MM.1S (cell line): Measurements from ENCODE around the gene SRSF6.

Experiments
- DNase-seq: peaks from one replicate; pipeline ENCODE4 v3.0.0-alpha.2; 2015
- H2AFZ ChIP-seq: fragments of 300-600 bp; sonication (generic); 2 replicates; pipeline ENCODE4 v1.6.0; 2016; ENCODE audit warnings: antibody characterized with exemption, low read length
- H3F3A ChIP-seq: fragments of 300-600 bp; sonication (generic); 2 replicates; pipeline ENCODE4 v1.6.1; 2016; ENCODE audit warnings: mild to moderate bottlenecking, antibody characterized with exemption, low read length, moderate library complexity, mixed read lengths; ENCODE audit not compliant: insufficient read depth
- H3K27ac ChIP-seq: fragments of 300-600 bp; sonication (generic); 2 replicates; pipeline ENCODE4 v1.5.1; 2016; ENCODE audit warnings: mild to moderate bottlenecking, low read length
- H3K27me3 ChIP-seq: fragments of 300-600 bp; sonication (generic); replicated peaks from 2 replicates; pipeline ENCODE4 v1.6.0; 2016; ENCODE audit warnings: low read length; ENCODE audit not compliant: insufficient read depth
- H3K36me3 ChIP-seq: fragments of 300-600 bp; sonication (generic); replicated peaks from 2 replicates; pipeline ENCODE4 v1.6.1; 2016; ENCODE audit warnings: mild to moderate bottlenecking, low read length, mixed read lengths; ENCODE audit not compliant: insufficient read depth
- H3K4me1 ChIP-seq: fragments of 300-600 bp; sonication (generic); 2 replicates; pipeline ENCODE4 v1.6.1; 2016; ENCODE audit warnings: low read length, mixed read lengths
- H3K4me2 ChIP-seq: fragments of 300-600 bp; sonication (generic); 2 replicates; pipeline ENCODE4 v1.6.0; 2016; ENCODE audit warnings: low read depth, low read length
- H3K4me3 ChIP-seq: fragments of 300-600 bp; sonication (generic); 2 replicates; pipeline ENCODE4 v1.5.1; 2016; ENCODE audit warnings: low read length, mixed read lengths
- H3K79me2 ChIP-seq: fragments of 300-600 bp; sonication (generic); 2 replicates; pipeline ENCODE4 v1.6.1; 2016; ENCODE audit warnings: mixed run types, low read length, mixed read lengths
- H3K9ac ChIP-seq: fragments of 300-600 bp; sonication (generic); 2 replicates; pipeline ENCODE4 v1.6.1; 2016; ENCODE audit warnings: low read length, mixed read lengths
- H3K9me2 ChIP-seq: fragments of 300-600 bp; sonication (generic); replicated peaks from 2 replicates; pipeline ENCODE4 v1.6.1; 2016; ENCODE audit warnings: mild to moderate bottlenecking, low read length, mixed read lengths; ENCODE audit not compliant: insufficient read depth
- H3K9me3 ChIP-seq: fragments of 300-600 bp; sonication (generic); replicated peaks from 2 replicates; pipeline ENCODE4 v1.6.1; 2016; ENCODE audit warnings: mild to moderate bottlenecking, low read length, mixed read lengths; ENCODE audit not compliant: insufficient read depth
- H4K20me1 ChIP-seq: fragments of 300-600 bp; sonication (generic); 2 replicates; pipeline ENCODE4 v1.6.1; 2016; ENCODE audit warnings: mild to moderate bottlenecking, low read length, moderate library complexity, mixed read lengths; ENCODE audit not compliant: insufficient read depth
- EZH2 ChIP-seq: fragments of 300-600 bp; sonication (generic); optimal IDR thresholded peaks from 2 replicates; pipeline ENCODE3; 2017; ENCODE audit warnings: low read depth, mild to moderate bottlenecking, antibody characterized with exemption, low read length, mixed read lengths
- EZH2phosphoT487 ChIP-seq: fragments of 300-600 bp; sonication (generic); IDR thresholded peaks from 2 replicates; pipeline ENCODE4 v1.6.1; 2018; ENCODE audit warnings: antibody characterized with exemption, low read length
- TF ChIP-seq, protein P1 (sequence below): fragments of 300-600 bp; sonication (generic); IDR thresholded peaks from 2 replicates; pipeline ENCODE4 v1.5.1; 2016; ENCODE audit warnings: antibody characterized with exemption, low read length, mixed read lengths

The SRSF6 gene

DNA sequence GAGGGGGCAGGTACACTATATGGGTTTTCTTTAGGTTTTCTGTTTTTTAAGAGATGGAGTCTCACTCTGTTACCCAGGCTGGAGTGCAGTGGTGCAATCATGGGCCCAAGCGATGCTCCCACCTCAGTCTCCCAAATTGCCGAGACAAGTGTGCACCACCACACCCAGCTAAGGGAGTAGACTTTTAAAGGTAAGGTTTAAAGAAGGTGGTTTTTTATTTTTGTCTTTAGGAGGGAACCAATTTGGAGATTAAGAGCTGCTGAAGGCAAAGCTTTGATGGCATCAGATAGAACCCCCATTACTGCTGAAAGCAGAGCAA, 7.9 kb downstream of the SRSF6 start:
- Histone ChIP-seq H3K9me3 (no peaks in the 10 kb centered on the region), H3K4me3 (no peak overlapping the region), H3K4me1 (no peaks in the 10 kb centered on the region), H2AFZ (no peak overlapping the region), H3K79me2 (peaks cover 29% of the 10 kb centered on the region), H3F3A (peaks cover 20% of the 10 kb centered on the region; the same call in 1 of the 2 replicates), H3K4me2 (no peak overlapping the region), H3K36me3 (peaks cover 14% of the 10 kb centered on the region), H3K9ac (no peak overlapping the region), H4K20me1 (0 out of 2 replicates have a peak, but pooled peaks cover 3% of the 10 kb centered on the region), H3K9me2 (no peaks in the 10 kb centered on the region), H3K27ac (no peak overlapping the region), H3K27me3 (no peaks in the 10 kb centered on the region)
- no peak for DNase-seq
- TF ChIP-seq EZH2phosphoT487 (no peak), EZH2 (no peak)
- TF ChIP-seq, protein P1, sequence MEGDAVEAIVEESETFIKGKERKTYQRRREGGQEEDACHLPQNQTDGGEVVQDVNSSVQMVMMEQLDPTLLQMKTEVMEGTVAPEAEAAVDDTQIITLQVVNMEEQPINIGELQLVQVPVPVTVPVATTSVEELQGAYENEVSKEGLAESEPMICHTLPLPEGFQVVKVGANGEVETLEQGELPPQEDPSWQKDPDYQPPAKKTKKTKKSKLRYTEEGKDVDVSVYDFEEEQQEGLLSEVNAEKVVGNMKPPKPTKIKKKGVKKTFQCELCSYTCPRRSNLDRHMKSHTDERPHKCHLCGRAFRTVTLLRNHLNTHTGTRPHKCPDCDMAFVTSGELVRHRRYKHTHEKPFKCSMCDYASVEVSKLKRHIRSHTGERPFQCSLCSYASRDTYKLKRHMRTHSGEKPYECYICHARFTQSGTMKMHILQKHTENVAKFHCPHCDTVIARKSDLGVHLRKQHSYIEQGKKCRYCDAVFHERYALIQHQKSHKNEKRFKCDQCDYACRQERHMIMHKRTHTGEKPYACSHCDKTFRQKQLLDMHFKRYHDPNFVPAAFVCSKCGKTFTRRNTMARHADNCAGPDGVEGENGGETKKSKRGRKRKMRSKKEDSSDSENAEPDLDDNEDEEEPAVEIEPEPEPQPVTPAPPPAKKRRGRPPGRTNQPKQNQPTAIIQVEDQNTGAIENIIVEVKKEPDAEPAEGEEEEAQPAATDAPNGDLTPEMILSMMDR: no peak

DNA sequence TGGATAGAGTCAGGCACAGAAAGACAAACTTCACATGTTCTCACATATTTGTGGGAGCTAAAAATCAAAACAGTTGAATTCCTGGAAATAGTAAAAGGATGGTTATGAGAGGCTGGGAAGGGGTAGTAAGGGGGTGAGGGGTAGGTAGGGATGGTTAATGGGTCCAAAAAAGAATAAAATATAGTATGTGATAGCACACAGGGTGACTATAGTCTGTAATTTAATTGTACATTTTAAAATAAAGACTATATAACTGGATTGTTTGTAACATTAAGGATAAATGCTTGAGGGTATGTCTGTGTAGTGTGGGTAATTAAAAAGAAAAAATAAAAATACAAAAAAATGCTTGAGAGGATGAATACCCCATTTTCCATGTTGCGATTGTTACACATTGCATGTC, 9.9 kb downstream of the SRSF6 start:
- peaks cover 14% of the 10 kb centered on the region for H3K79me2 ChIP-seq
- H3K9ac ChIP-seq: no peak overlapping the region
- H3F3A ChIP-seq: peaks cover 13% of the 10 kb centered on the region; the same call in 1 of the 2 replicates
- H2AFZ ChIP-seq: no peak overlapping the region
- no peak overlapping the region for H3K4me3 ChIP-seq
- no peak for DNase-seq
- H4K20me1 ChIP-seq: no peaks in the 10 kb centered on the region
- peaks cover 4% of the 10 kb centered on the region for H3K36me3 ChIP-seq
- no peak overlapping the region for H3K4me2 ChIP-seq
- no peaks in the 10 kb centered on the region for H3K9me2 ChIP-seq
- H3K27ac ChIP-seq: no peak overlapping the region
- H3K9me3 ChIP-seq: no peaks in the 10 kb centered on the region
- H3K27me3 ChIP-seq: no peaks in the 10 kb centered on the region
- no peaks in the 10 kb centered on the region for H3K4me1 ChIP-seq
- TF ChIP-seq, protein P1: no peak
- TF ChIP-seq EZH2phosphoT487 (no peak), EZH2 (no peak)

DNA sequence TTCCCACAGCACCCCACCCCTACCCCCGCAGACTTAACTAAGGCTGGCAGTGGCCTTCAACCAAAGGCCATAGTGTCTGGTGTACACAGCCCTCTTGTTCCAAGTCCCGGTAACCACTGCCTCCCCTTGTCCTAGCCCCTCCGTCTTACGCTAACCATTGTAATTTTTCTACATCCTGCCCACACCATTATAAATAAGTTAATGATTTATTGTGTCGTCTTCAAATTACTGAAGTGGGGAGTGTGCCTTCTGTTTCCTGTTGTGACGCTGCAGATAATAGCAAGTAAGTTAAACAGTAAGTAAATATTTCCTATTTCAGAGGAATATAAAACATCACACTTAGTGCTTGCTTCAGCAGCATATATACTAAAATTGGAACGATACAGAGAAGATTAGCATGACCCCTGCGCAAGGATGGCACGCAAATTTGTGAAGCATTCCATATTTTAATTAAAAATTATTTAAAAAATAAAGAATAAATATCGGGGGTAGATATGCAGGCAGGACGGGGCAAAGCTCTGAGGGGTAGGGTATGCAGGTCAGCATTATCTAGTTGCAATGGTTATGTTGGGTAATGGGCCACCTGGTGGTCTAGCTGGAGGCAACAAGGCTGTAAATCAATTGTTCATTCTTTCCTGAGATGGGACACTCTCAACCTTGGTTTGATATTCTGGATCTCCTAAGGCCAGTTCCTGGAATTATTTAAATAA, 15.1 kb downstream of the SRSF6 start:
- Histone ChIP-seq H3K4me1 (no peaks in the 10 kb centered on the region), H4K20me1 (no peaks in the 10 kb centered on the region), H3F3A (0 out of 2 replicates have a peak, but pooled peaks cover 5% of the 10 kb centered on the region), H3K4me2 (no peak overlapping the region), H3K79me2 (no peaks in the 10 kb centered on the region), H3K27me3 (no peaks in the 10 kb centered on the region), H2AFZ (no peak overlapping the region), H3K9me2 (no peaks in the 10 kb centered on the region), H3K27ac (no peak overlapping the region), H3K36me3 (no peaks in the 10 kb centered on the region), H3K9me3 (no peaks in the 10 kb centered on the region), H3K4me3 (no peak overlapping the region), H3K9ac (no peak overlapping the region)
- no peak for DNase-seq
- TF ChIP-seq EZH2phosphoT487: no peak
- TF ChIP-seq, protein P1: no peak
